HepG2 (cell line): ENCODE measurements around the gene UBE2R2. TPM values are rescaled to one million over a fixed set of nuclear protein-coding genes. Genes with fewer than 3 reads are reported as not detected.

ENCODE experiments used
- AGO2 ChIP-seq: fragments of 200-400 bp; formaldehyde crosslinking; optimal IDR thresholded peaks from 2 replicates; pipeline ENCODE3; 2017; ENCODE audit warnings: mild to moderate bottlenecking, low read depth, low read length, moderate library complexity
- ARHGAP35 ChIP-seq: sonication (generic); formaldehyde crosslinking; IDR thresholded peaks from 2 replicates; pipeline ENCODE4 v1.9.0; 2022; ENCODE audit warnings: mild to moderate bottlenecking, inconsistent platforms, moderate library complexity, missing genetic modification reagents, borderline replicate concordance
- CBX5 ChIP-seq: sonication (generic); formaldehyde crosslinking; IDR thresholded peaks from 2 replicates; pipeline ENCODE4 v1.4.0; 2020; ENCODE audit warnings: missing genetic modification reagents, borderline replicate concordance
- CENPX ChIP-seq: sonication (generic); formaldehyde crosslinking; IDR thresholded peaks from 2 replicates; pipeline ENCODE4 v1.9.0; 2021; ENCODE audit warnings: mild to moderate bottlenecking, missing genetic modification reagents, moderate library complexity
- ERF ChIP-seq: IDR thresholded peaks from 2 replicates; pipeline ENCODE4 v1.6.1; 2018; ENCODE audit warnings: missing biosample characterization, missing genetic modification reagents
- HMG20B ChIP-seq: conservative IDR thresholded peaks from 2 replicates; pipeline ENCODE4 v1.6.1; 2016; ENCODE audit warnings: missing genetic modification reagents, missing compliant biosample characterization
- ISL2 ChIP-seq: sonication (generic); formaldehyde crosslinking; IDR thresholded peaks from 2 replicates; pipeline ENCODE4 v1.5.0; 2020; ENCODE audit warnings: missing genetic modification reagents
- JUND ChIP-seq: sonication (generic); formaldehyde crosslinking; IDR thresholded peaks from 2 replicates; pipeline ENCODE4 v1.8.0; 2022; ENCODE audit warnings: mild to moderate bottlenecking, missing genetic modification reagents
- MYC ChIP-seq: sonication (generic); formaldehyde crosslinking; IDR thresholded peaks from 2 replicates; pipeline ENCODE4 v1.9.0; 2021; ENCODE audit warnings: missing genetic modification reagents, borderline replicate concordance
- POGZ ChIP-seq: sonication (generic); formaldehyde crosslinking; IDR thresholded peaks from 2 replicates; pipeline ENCODE4 v1.4.0; 2020; ENCODE audit warnings: mild to moderate bottlenecking, missing genetic modification reagents
- ZBTB3 ChIP-seq: sonication (generic); formaldehyde crosslinking; IDR thresholded peaks from 2 replicates; pipeline ENCODE4 v1.4.0; 2020; ENCODE audit warnings: low read depth, mild to moderate bottlenecking, moderate library complexity, missing genetic modification reagents, borderline replicate concordance
- ZNF326 ChIP-seq: sonication (generic); formaldehyde crosslinking; IDR thresholded peaks from 2 replicates; pipeline ENCODE4 v1.4.0; 2020; ENCODE audit warnings: missing genetic modification reagents, borderline replicate concordance
- ZNF484 ChIP-seq: sonication (generic); formaldehyde crosslinking; IDR thresholded peaks from 2 replicates; pipeline ENCODE4 v1.5.1; 2020; ENCODE audit warnings: mild to moderate bottlenecking, low read depth, missing genetic modification reagents, borderline replicate concordance
- ZNF563 ChIP-seq: sonication (generic); formaldehyde crosslinking; IDR thresholded peaks from 2 replicates; pipeline ENCODE4 v1.8.0; 2022; ENCODE audit warnings: mild to moderate bottlenecking, moderate library complexity, missing genetic modification reagents
- ZNF589 ChIP-seq: sonication (generic); formaldehyde crosslinking; conservative IDR thresholded peaks from 2 replicates; pipeline ENCODE4 v1.8.0; 2022; ENCODE audit warnings: mild to moderate bottlenecking, moderate library complexity, missing genetic modification reagents
- ZNF780A ChIP-seq: sonication (generic); formaldehyde crosslinking; IDR thresholded peaks from 2 replicates; pipeline ENCODE4 v1.8.0; 2022; ENCODE audit warnings: mild to moderate bottlenecking, missing genetic modification reagents, moderate library complexity
- ZNF788 ChIP-seq: sonication (generic); formaldehyde crosslinking; IDR thresholded peaks from 2 replicates; pipeline ENCODE4 v1.5.0; 2020; ENCODE audit warnings: mild to moderate bottlenecking, missing genetic modification reagents, borderline replicate concordance
- ZNF878 ChIP-seq: sonication (generic); formaldehyde crosslinking; IDR thresholded peaks from 2 replicates; pipeline ENCODE4 v1.8.1; 2023; ENCODE audit warnings: mild to moderate bottlenecking, missing genetic modification reagents, moderate library complexity
- ZNF883 ChIP-seq: sonication (generic); formaldehyde crosslinking; IDR thresholded peaks from 2 replicates; pipeline ENCODE4 v1.5.1; 2020; ENCODE audit warnings: mild to moderate bottlenecking, missing genetic modification reagents; ENCODE audit errors: not compliant biosample characterization
- polyA plus RNA-seq, 8 experiments: library from polyadenylated mRNA; depleted of rRNA in 3 of 8; stranded (reverse) in 7 of 8; unstranded in 1 of 8; fragments of >200 nt; fragmentation: Illumina TruSeq in 4 of 8; extraction: Trizol in 4 of 8; gene quantifications; 2 replicates each; pipeline versions ENCODE4 v1.2.1 to v1.2.3, GENCODE V29; 2011 to 2016; ENCODE audit warnings: low read depth in 4 of 8, missing spikeins in 1 of 8, mixed read lengths in 1 of 8; ENCODE audit not compliant: insufficient read depth in 1 of 8
- total RNA-seq, 5 experiments: library from RNA; depleted of rRNA; stranded (reverse); fragments of >200 nt; fragmentation: Illumina TruSeq; extraction: Trizol; gene quantifications; 2 replicates each; pipeline ENCODE4 v1.2.3, GENCODE V29; 2016; ENCODE audit warnings: low read depth in 1 of 5
- TF ChIP-seq, protein P1 (sequence below): sonication (generic); formaldehyde crosslinking; IDR thresholded peaks from 2 replicates; pipeline ENCODE4 v1.8.0; 2022; ENCODE audit warnings: low read depth, missing genetic modification reagents
- TF ChIP-seq, protein P2 (sequence below): sonication (generic); formaldehyde crosslinking; IDR thresholded peaks from 2 replicates; pipeline ENCODE4 v1.5.1; 2020; ENCODE audit warnings: mild to moderate bottlenecking, moderate library complexity, missing genetic modification reagents
- TF ChIP-seq, protein P3 (sequence below): sonication (generic); formaldehyde crosslinking; IDR thresholded peaks from 2 replicates; pipeline ENCODE4 v1.5.0; 2020; ENCODE audit warnings: missing genetic modification reagents
- TF ChIP-seq, protein P4 (sequence below): sonication (generic); formaldehyde crosslinking; IDR thresholded peaks from 2 replicates; pipeline ENCODE4 v1.8.1; 2023; ENCODE audit warnings: mild to moderate bottlenecking, missing genetic modification reagents

The UBE2R2 gene
- total and polyA plus RNA-seq, 2 of the 13 experiments (the other 11 are each of a cell fraction or from before 2014, with no cell fraction given): 14.8 to 20.9 TPM

DNA sequence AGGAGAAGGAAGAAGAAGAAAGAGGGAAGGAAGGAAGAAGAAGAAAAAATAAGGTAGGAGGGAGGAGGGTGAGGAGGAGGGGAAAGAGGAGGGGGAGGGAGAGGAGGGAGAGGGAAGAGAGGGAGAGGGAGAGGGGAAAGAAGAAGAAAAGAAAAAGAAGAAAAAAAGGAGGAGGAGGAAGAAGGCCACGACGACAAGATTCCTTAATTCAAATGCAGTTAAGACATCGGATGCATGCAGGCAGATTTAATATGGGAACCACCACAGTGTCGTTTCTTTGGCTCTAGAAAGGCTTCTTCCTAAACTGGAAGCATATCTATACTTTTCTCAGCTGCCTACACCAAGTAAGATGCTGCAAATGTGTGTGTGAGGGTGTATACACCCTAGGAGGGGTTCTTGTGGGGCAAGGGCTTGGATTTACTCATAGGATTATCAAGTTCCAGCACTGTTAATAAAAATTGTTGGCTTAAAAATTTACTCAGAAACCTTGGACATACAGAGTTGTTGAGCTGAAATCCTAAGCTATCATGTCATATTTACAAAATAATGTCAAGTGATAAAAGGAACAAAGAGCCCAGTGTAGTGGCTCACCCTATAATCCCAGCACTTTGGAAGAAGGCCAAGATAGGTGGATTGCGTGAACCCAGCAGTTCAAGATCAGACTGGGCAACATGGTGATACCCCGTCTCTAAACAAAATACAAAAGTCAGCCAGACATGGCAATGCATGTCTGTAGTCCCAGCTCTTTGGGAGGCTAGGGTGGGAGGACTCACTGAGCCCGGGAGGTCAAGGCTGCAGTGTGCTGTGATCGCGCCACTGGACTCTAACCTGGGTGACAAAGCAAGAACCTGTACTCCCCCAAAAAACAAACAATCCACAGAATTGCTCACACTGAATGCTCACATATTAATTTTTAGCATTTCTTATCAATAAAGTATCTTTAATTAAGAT is 123.2 kb downstream of the UBE2R2 start (continued):
- TF ChIP-seq, protein P1, sequence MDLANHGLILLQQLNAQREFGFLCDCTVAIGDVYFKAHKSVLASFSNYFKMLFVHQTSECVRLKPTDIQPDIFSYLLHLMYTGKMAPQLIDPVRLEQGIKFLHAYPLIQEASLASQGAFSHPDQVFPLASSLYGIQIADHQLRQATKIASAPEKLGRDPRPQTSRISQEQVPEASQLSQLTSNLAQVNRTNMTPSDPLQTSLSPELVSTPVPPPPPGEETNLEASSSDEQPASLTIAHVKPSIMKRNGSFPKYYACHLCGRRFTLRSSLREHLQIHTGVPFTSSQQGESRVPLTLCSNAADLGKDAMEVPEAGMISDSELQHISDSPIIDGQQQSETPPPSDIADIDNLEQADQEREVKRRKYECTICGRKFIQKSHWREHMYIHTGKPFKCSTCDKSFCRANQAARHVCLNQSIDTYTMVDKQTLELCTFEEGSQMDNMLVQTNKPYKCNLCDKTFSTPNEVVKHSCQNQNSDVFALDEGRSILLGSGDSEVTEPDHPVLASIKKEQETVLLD: 0 out of 2 replicates have a peak, but pooled peaks have one; percentile 33
- TF ChIP-seq ZNF878 (CRISPR knock-in tag) (no peak; the same call in 1 of the 2 replicates), ERF (CRISPR knock-in tag) (peak; percentile 78), CBX5 (peak; percentile 78; the same call in 1 of the 2 replicates), ZNF563 (CRISPR knock-in tag) (peak; percentile 70; the same call in 1 of the 2 replicates), ISL2 (peak; percentile 92), ZNF788 (CRISPR knock-in tag) (peak; percentile 86; the same call in 1 of the 2 replicates), ZNF780A (no peak), MYC (CRISPR knock-in tag) (peak; percentile 59; the same call in 1 of the 2 replicates), ZNF484 (CRISPR knock-in tag) (no peak), HMG20B (peak; percentile 78; the same call in 1 of the 2 replicates), CENPX (CRISPR knock-in tag) (no peak), AGO2 (no peak), ZBTB3 (CRISPR knock-in tag) (peak; percentile 60; the same call in 1 of the 2 replicates), ZNF883 (CRISPR knock-in tag) (no peak), ZNF326 (CRISPR knock-in tag) (no peak), ARHGAP35 (no peak), POGZ (peak; percentile 96), JUND (CRISPR knock-in tag) (peak; percentile 47; the same call in 1 of the 2 replicates), ZNF589 (CRISPR knock-in tag) (peak; percentile 62; the same call in 1 of the 2 replicates)
- TF ChIP-seq, protein P2, sequence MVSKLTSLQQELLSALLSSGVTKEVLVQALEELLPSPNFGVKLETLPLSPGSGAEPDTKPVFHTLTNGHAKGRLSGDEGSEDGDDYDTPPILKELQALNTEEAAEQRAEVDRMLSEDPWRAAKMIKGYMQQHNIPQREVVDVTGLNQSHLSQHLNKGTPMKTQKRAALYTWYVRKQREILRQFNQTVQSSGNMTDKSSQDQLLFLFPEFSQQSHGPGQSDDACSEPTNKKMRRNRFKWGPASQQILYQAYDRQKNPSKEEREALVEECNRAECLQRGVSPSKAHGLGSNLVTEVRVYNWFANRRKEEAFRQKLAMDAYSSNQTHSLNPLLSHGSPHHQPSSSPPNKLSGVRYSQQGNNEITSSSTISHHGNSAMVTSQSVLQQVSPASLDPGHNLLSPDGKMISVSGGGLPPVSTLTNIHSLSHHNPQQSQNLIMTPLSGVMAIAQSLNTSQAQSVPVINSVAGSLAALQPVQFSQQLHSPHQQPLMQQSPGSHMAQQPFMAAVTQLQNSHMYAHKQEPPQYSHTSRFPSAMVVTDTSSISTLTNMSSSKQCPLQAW (CRISPR knock-in tag): peak; percentile 80; the same call in 1 of the 2 replicates
- TF ChIP-seq, protein P3, sequence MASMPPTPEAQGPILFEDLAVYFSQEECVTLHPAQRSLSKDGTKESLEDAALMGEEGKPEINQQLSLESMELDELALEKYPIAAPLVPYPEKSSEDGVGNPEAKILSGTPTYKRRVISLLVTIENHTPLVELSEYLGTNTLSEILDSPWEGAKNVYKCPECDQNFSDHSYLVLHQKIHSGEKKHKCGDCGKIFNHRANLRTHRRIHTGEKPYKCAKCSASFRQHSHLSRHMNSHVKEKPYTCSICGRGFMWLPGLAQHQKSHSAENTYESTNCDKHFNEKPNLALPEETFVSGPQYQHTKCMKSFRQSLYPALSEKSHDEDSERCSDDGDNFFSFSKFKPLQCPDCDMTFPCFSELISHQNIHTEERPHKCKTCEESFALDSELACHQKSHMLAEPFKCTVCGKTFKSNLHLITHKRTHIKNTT (CRISPR knock-in tag): no peak
- TF ChIP-seq, protein P4, sequence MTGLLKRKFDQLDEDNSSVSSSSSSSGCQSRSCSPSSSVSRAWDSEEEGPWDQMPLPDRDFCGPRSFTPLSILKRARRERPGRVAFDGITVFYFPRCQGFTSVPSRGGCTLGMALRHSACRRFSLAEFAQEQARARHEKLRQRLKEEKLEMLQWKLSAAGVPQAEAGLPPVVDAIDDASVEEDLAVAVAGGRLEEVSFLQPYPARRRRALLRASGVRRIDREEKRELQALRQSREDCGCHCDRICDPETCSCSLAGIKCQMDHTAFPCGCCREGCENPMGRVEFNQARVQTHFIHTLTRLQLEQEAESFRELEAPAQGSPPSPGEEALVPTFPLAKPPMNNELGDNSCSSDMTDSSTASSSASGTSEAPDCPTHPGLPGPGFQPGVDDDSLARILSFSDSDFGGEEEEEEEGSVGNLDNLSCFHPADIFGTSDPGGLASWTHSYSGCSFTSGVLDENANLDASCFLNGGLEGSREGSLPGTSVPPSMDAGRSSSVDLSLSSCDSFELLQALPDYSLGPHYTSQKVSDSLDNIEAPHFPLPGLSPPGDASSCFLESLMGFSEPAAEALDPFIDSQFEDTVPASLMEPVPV (CRISPR knock-in tag): no peak
